HEK293 (cell line): ENCODE measurements around the gene TAF6L.

Experiments
- GLI4 ChIP-seq: fragments of 450-650 bp; formaldehyde crosslinking; IDR thresholded peaks from 2 replicates; pipeline ENCODE4 v1.5.1; 2016; ENCODE audit warnings: missing biosample characterization, missing genetic modification characterization
- HOXA7 ChIP-seq: sonication (generic); formaldehyde crosslinking; IDR thresholded peaks from 2 replicates; pipeline ENCODE4 v1.8.1; 2022; ENCODE audit warnings: missing genetic modification reagents, borderline replicate concordance
- IKZF3 ChIP-seq: fragments of 450-650 bp; IDR thresholded peaks from 2 replicates; pipeline ENCODE4 v1.5.0; 2018; ENCODE audit warnings: missing biosample characterization, mild to moderate bottlenecking, missing genetic modification characterization, moderate library complexity
- KLF8 ChIP-seq: fragments of 450-650 bp; formaldehyde crosslinking; IDR thresholded peaks from 2 replicates; pipeline ENCODE4 v1.5.1; 2016; ENCODE audit warnings: missing biosample characterization, missing genetic modification characterization
- MYNN ChIP-seq: fragments of 450-650 bp; formaldehyde crosslinking; IDR thresholded peaks from 2 replicates; pipeline ENCODE4 v1.5.1; 2016; ENCODE audit warnings: missing biosample characterization, missing genetic modification characterization, borderline replicate concordance
- REPIN1 ChIP-seq: fragments of 450-650 bp; formaldehyde crosslinking; IDR thresholded peaks from 2 replicates; pipeline ENCODE4 v1.5.1; 2017; ENCODE audit warnings: missing biosample characterization, missing genetic modification characterization, low read depth
- ZNF146 ChIP-seq: fragments of 450-650 bp; formaldehyde crosslinking; IDR thresholded peaks from 2 replicates; pipeline ENCODE4 v1.5.1; 2016; ENCODE audit warnings: missing biosample characterization, missing genetic modification characterization
- ZNF2 ChIP-seq: fragments of 450-650 bp; formaldehyde crosslinking; IDR thresholded peaks from 2 replicates; pipeline ENCODE4 v1.5.1; 2016; ENCODE audit warnings: missing biosample characterization, missing genetic modification characterization
- ZNF24 ChIP-seq: fragments of 450-650 bp; formaldehyde crosslinking; IDR thresholded peaks from 2 replicates; pipeline ENCODE4 v1.5.1; 2016; ENCODE audit warnings: missing biosample characterization, missing genetic modification characterization
- ZNF248 ChIP-seq: fragments of 450-650 bp; formaldehyde crosslinking; IDR thresholded peaks from 2 replicates; pipeline ENCODE4 v1.5.1; 2017; ENCODE audit warnings: missing biosample characterization, missing genetic modification characterization
- ZNF37A ChIP-seq: fragments of 450-650 bp; IDR thresholded peaks from 2 replicates; pipeline ENCODE4 v1.5.1; 2018; ENCODE audit warnings: missing biosample characterization, missing genetic modification characterization
- ZNF404 ChIP-seq: fragments of 450-650 bp; formaldehyde crosslinking; IDR thresholded peaks from 2 replicates; pipeline ENCODE4 v1.5.1; 2017; ENCODE audit warnings: missing biosample characterization, missing genetic modification characterization
- ZNF433 ChIP-seq: fragments of 450-650 bp; formaldehyde crosslinking; IDR thresholded peaks from 2 replicates; pipeline ENCODE4 v1.5.1; 2016; ENCODE audit warnings: missing biosample characterization, missing genetic modification characterization, low read depth
- ZNF48 ChIP-seq: fragments of 450-650 bp; formaldehyde crosslinking; IDR thresholded peaks from 2 replicates; pipeline ENCODE4 v1.5.1; 2016; ENCODE audit warnings: missing biosample characterization, missing genetic modification characterization
- ZNF514 ChIP-seq: fragments of 450-650 bp; formaldehyde crosslinking; IDR thresholded peaks from 2 replicates; pipeline ENCODE4 v1.5.1; 2016; ENCODE audit warnings: missing biosample characterization, missing genetic modification characterization
- ZNF561 ChIP-seq: fragments of 450-650 bp; IDR thresholded peaks from 2 replicates; pipeline ENCODE4 v1.5.1; 2018; ENCODE audit warnings: missing biosample characterization, missing genetic modification characterization, borderline replicate concordance
- ZNF600 ChIP-seq: fragments of 450-650 bp; formaldehyde crosslinking; IDR thresholded peaks from 2 replicates; pipeline ENCODE4 v1.5.1; 2016; ENCODE audit warnings: missing biosample characterization, missing genetic modification characterization
- ZNF621 ChIP-seq: fragments of 450-650 bp; formaldehyde crosslinking; IDR thresholded peaks from 2 replicates; pipeline ENCODE4 v1.5.1; 2017; ENCODE audit warnings: missing biosample characterization, missing genetic modification characterization
- ZNF76 ChIP-seq: fragments of 450-650 bp; formaldehyde crosslinking; IDR thresholded peaks from 2 replicates; pipeline ENCODE4; 2016; ENCODE audit warnings: low read depth, missing biosample characterization, missing genetic modification characterization, borderline replicate concordance
- ZSCAN23 ChIP-seq: fragments of 450-650 bp; formaldehyde crosslinking; IDR thresholded peaks from 2 replicates; pipeline ENCODE4 v1.5.1; 2016; ENCODE audit warnings: missing biosample characterization, missing genetic modification characterization
- TF ChIP-seq, protein P1 (sequence below): fragments of 450-650 bp; formaldehyde crosslinking; conservative IDR thresholded peaks from 2 replicates; pipeline ENCODE4 v1.5.1; 2016; ENCODE audit warnings: low read depth, missing biosample characterization, missing genetic modification characterization
- TF ChIP-seq, protein P2 (sequence below): fragments of 450-650 bp; formaldehyde crosslinking; IDR thresholded peaks from 2 replicates; pipeline ENCODE4 v1.5.1; 2016; ENCODE audit warnings: missing biosample characterization, missing genetic modification characterization
- TF ChIP-seq, protein P3 (sequence below): fragments of 450-650 bp; formaldehyde crosslinking; IDR thresholded peaks from 2 replicates; pipeline ENCODE4 v1.5.1; 2017; ENCODE audit warnings: missing biosample characterization, missing genetic modification characterization
- TF ChIP-seq, protein P4 (sequence below): fragments of 450-650 bp; IDR thresholded peaks from 2 replicates; pipeline ENCODE4 v1.5.1; 2018; ENCODE audit warnings: missing biosample characterization, missing genetic modification characterization
- TF ChIP-seq, protein P5 (sequence below): fragments of 450-650 bp; formaldehyde crosslinking; IDR thresholded peaks from 2 replicates; pipeline ENCODE4 v1.5.1; 2016; ENCODE audit warnings: missing biosample characterization, missing genetic modification characterization
- TF ChIP-seq, protein P6 (sequence below): fragments of 450-650 bp; formaldehyde crosslinking; IDR thresholded peaks from 2 replicates; pipeline ENCODE4 v1.5.1; 2016; ENCODE audit warnings: missing biosample characterization, missing genetic modification characterization

Gene TAF6L

DNA sequence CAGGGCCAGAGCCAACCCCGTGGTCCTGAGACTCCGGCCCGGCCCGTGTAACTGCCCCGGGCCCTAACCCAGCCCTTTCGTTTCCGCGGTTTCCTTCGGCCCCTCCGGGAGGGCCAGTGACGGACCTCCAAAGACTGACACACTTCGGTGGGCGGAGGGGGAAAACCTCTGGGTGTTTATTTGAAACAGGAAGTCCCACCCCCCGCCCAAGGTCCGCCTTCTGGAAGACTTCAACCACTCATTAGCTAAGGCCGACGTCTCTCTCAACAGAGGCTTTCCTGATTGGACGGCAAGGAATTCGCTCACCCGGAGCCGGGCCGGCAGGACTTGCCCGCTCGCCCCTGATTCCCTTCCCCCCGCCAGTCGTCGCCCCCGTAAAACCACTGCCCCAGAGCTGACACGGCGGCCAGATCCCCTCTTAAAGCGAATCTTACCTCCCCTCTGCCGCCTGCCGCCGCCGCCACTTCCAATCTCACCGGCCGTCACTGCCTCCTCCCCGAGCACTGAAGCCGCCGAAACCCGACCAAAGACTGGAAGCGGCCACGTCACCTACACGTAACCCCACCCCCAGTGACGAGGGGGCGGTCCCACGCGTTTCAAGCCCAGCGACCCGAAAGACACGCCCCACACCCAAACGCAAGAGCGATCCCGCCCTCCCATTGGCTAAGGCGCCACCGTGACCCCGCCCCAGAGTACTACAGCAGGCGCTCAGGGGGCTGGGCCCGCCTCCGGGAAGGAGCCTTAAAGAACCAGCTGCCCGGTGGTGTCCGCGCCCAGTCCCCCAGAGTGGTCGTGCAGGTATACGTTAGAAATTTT lies 60.5 kb downstream of the TAF6L start, which contains the start of gene STX5 (continued):
- TF ChIP-seq REPIN1 (tag by site-specific recombination) (no peak), ZNF24 (tag by site-specific recombination) (no peak), ZNF621 (tag by site-specific recombination) (no peak), ZNF146 (tag by site-specific recombination) (no peak), ZNF2 (tag by site-specific recombination) (no peak), ZNF600 (no peak), ZNF433 (no peak), ZSCAN23 (tag by site-specific recombination) (no peak), ZNF37A (tag by site-specific recombination) (no peak), GLI4 (tag by site-specific recombination) (no peak), IKZF3 (tag by site-specific recombination) (no peak), ZNF404 (tag by site-specific recombination) (no peak), HOXA7 (CRISPR knock-in tag) (no peak), ZNF248 (no peak), ZNF48 (tag by site-specific recombination) (no peak), MYNN (no peak), ZNF561 (tag by site-specific recombination) (0 out of 2 replicates have a peak, but pooled peaks have one; percentile 80), ZNF514 (tag by site-specific recombination) (no peak), KLF8 (tag by site-specific recombination) (peak; percentile 27), ZNF76 (no peak)
- TF ChIP-seq, protein P1, sequence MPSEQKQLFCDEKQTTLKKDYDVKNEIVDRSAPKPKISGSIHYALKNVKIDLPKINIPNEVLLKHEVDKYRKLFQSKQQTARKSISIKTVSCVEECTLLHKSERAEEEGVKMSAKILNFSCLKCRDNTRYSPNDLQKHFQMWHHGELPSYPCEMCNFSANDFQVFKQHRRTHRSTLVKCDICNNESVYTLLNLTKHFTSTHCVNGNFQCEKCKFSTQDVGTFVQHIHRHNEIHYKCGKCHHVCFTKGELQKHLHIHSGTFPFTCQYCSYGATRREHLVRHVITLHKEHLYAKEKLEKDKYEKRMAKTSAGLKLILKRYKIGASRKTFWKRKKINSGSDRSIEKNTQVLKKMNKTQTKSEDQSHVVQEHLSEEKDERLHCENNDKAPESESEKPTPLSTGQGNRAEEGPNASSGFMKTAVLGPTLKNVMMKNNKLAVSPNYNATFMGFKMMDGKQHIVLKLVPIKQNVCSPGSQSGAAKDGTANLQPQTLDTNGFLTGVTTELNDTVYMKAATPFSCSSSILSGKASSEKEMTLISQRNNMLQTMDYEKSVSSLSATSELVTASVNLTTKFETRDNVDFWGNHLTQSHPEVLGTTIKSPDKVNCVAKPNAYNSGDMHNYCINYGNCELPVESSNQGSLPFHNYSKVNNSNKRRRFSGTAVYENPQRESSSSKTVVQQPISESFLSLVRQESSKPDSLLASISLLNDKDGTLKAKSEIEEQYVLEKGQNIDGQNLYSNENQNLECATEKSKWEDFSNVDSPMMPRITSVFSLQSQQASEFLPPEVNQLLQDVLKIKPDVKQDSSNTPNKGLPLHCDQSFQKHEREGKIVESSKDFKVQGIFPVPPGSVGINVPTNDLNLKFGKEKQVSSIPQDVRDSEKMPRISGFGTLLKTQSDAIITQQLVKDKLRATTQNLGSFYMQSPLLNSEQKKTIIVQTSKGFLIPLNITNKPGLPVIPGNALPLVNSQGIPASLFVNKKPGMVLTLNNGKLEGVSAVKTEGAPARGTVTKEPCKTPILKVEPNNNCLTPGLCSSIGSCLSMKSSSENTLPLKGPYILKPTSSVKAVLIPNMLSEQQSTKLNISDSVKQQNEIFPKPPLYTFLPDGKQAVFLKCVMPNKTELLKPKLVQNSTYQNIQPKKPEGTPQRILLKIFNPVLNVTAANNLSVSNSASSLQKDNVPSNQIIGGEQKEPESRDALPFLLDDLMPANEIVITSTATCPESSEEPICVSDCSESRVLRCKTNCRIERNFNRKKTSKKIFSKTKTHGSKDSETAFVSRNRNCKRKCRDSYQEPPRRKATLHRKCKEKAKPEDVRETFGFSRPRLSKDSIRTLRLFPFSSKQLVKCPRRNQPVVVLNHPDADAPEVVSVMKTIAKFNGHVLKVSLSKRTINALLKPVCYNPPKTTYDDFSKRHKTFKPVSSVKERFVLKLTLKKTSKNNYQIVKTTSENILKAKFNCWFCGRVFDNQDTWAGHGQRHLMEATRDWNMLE (tag by site-specific recombination): no peak; the same call in 1 of the 2 replicates
- TF ChIP-seq, protein P2, sequence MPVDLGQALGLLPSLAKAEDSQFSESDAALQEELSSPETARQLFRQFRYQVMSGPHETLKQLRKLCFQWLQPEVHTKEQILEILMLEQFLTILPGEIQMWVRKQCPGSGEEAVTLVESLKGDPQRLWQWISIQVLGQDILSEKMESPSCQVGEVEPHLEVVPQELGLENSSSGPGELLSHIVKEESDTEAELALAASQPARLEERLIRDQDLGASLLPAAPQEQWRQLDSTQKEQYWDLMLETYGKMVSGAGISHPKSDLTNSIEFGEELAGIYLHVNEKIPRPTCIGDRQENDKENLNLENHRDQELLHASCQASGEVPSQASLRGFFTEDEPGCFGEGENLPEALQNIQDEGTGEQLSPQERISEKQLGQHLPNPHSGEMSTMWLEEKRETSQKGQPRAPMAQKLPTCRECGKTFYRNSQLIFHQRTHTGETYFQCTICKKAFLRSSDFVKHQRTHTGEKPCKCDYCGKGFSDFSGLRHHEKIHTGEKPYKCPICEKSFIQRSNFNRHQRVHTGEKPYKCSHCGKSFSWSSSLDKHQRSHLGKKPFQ (tag by site-specific recombination): no peak
- TF ChIP-seq, protein P3, sequence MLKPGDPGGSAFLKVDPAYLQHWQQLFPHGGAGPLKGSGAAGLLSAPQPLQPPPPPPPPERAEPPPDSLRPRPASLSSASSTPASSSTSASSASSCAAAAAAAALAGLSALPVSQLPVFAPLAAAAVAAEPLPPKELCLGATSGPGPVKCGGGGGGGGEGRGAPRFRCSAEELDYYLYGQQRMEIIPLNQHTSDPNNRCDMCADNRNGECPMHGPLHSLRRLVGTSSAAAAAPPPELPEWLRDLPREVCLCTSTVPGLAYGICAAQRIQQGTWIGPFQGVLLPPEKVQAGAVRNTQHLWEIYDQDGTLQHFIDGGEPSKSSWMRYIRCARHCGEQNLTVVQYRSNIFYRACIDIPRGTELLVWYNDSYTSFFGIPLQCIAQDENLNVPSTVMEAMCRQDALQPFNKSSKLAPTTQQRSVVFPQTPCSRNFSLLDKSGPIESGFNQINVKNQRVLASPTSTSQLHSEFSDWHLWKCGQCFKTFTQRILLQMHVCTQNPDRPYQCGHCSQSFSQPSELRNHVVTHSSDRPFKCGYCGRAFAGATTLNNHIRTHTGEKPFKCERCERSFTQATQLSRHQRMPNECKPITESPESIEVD (tag by site-specific recombination): no peak
- TF ChIP-seq, protein P4, sequence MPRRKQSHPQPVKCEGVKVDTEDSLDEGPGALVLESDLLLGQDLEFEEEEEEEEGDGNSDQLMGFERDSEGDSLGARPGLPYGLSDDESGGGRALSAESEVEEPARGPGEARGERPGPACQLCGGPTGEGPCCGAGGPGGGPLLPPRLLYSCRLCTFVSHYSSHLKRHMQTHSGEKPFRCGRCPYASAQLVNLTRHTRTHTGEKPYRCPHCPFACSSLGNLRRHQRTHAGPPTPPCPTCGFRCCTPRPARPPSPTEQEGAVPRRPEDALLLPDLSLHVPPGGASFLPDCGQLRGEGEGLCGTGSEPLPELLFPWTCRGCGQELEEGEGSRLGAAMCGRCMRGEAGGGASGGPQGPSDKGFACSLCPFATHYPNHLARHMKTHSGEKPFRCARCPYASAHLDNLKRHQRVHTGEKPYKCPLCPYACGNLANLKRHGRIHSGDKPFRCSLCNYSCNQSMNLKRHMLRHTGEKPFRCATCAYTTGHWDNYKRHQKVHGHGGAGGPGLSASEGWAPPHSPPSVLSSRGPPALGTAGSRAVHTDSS (tag by site-specific recombination): no peak
- TF ChIP-seq, protein P5, sequence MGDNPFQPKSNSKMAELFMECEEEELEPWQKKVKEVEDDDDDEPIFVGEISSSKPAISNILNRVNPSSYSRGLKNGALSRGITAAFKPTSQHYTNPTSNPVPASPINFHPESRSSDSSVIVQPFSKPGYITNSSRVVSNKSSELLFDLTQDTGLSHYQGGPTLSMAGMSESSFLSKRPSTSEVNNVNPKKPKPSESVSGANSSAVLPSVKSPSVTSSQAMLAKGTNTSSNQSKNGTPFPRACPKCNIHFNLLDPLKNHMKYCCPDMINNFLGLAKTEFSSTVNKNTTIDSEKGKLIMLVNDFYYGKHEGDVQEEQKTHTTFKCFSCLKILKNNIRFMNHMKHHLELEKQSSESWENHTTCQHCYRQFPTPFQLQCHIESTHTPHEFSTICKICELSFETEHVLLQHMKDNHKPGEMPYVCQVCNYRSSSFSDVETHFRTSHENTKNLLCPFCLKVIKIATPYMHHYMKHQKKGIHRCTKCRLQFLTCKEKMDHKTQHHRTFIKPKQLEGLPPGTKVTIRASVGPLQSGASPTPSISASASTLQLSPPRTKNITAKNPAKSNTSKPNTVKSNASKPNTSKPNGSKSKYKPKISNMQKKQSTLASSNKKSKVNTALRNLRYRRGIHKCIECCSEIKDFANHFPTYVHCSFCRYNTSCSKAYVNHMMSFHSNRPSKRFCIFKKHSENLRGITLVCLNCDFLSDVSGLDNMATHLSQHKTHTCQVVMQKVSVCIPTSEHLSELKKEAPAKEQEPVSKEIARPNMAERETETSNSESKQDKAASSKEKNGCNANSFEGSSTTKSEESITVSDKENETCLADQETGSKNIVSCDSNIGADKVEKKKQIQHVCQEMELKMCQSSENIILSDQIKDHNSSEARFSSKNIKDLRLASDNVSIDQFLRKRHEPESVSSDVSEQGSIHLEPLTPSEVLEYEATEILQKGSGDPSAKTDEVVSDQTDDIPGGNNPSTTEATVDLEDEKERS (tag by site-specific recombination): no peak
- TF ChIP-seq, protein P6, sequence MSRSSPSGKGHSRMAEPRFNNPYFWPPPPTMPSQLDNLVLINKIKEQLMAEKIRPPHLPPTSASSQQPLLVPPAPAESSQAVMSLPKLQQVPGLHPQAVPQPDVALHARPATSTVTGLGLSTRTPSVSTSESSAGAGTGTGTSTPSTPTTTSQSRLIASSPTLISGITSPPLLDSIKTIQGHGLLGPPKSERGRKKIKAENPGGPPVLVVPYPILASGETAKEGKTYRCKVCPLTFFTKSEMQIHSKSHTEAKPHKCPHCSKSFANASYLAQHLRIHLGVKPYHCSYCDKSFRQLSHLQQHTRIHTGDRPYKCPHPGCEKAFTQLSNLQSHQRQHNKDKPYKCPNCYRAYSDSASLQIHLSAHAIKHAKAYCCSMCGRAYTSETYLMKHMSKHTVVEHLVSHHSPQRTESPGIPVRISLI: no peak
